Right kidney (tissue), 1 donor: ENCODE measurements around the gene CREBBP.

Source experiments
- DNase-seq: peaks from one replicate; pipeline ENCODE4 v3.0.0-alpha.2; 2016

The CREBBP gene

GRCh38 chr16:3856367-3857141 lies 24.0 kb downstream of the CREBBP start:
- DNase-seq = no peak

DNA sequence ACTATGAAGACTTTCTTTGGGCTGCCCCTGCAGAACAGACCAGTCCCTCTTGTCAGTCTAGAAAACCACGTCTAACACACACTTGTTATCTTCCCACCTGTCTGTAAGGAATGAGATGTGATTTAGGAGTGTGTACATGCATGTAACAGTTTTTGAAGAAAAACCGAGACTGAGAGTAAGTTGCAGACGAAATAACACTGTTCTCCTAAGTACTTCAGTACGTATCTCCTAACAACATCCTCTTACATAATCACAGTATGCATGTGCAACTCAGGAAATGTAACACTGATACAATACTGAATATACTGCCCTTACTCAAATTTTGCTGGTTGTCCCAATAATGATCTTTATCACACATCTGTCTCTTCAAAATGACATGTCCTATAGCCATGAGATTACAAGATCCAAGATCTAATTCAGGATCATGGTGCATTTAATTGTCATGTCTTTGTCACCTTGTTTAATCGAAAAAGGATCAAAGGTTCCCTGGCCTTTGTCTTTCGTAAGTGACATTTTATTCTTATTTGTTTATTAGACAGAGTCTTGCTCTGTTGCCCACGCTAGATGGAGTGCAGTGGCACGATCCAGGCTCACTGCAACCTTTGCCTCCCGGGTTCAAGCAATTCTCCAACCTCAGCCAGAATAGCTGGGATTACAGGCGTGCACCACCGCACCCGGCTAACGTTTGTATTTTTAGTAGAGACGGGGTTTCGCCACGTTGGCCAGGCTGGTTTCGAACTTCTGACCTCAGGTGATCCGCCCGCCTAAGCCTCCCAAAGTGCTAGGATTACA lies 25.6 kb downstream of the CREBBP start:
- no peak for DNase-seq

GRCh38 chr16:3850544-3850899 lies 30.0 kb downstream of the CREBBP start:
- DNase-seq = no peak

DNA sequence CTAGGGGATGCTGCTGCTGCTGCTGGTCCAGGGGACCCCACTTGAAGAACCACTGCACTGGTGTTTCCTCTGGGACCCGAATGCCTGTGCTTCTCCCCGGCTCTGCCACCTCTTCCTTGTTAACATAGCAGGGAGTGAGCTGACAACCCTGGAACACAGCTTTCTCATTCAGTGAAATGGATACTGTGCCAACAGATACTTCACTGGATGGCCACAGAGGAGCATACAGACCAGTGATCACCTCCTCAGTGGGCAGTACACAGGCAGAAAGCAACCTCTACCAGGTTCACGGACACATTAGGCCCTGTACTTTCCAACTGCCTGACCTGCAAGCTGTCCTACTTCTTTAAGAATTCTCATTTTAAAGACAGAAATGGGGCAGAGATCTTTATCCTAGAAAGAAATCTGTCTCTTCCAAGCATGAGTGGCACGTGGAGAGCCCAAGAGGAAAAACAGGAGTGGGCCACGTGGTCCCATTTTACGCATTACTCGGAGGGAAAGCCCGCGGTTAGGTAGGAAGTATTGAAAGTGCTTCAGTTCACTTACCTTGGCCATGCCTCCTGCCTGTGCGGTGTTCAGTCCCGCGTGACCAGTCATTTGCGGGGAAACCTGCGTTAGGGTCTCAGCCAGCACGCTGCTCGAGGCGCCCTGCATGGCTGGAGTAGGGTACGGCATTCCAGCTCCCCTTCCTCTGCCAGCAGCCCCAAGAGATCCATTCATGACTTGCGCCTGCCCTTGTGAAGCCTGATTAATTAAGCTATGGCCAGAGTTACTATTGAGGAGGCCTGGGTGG lies 30.6 kb downstream of the CREBBP start:
- DNase-seq = no peak

- no peak for DNase-seq
Measured at GRCh38 chr16:3846595-3847091, 33.9 kb downstream of the CREBBP start.

- DNase-seq = no peak
Measured at GRCh38 chr16:3846087-3846486, 34.4 kb downstream of the CREBBP start.

DNA sequence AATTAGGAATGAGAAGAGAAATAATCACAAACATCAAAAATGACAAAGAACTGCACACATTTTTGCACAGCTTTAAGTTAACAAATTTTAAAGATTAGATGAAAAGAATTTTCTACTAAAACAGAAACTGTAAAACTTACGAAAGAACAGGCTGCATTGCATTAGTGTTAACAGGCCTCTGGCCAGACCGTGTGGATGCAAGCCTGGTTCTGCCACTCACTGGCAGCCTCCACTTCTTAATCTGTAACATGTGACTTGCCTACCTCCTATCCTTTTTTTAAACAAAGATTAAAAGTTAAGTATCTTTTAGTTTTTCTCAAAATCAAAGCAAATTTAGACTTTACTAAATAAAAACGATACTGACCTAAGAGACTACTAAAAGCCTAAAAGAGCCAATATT lies 37.5 kb downstream of the CREBBP start:
- DNase-seq = no peak

DNA sequence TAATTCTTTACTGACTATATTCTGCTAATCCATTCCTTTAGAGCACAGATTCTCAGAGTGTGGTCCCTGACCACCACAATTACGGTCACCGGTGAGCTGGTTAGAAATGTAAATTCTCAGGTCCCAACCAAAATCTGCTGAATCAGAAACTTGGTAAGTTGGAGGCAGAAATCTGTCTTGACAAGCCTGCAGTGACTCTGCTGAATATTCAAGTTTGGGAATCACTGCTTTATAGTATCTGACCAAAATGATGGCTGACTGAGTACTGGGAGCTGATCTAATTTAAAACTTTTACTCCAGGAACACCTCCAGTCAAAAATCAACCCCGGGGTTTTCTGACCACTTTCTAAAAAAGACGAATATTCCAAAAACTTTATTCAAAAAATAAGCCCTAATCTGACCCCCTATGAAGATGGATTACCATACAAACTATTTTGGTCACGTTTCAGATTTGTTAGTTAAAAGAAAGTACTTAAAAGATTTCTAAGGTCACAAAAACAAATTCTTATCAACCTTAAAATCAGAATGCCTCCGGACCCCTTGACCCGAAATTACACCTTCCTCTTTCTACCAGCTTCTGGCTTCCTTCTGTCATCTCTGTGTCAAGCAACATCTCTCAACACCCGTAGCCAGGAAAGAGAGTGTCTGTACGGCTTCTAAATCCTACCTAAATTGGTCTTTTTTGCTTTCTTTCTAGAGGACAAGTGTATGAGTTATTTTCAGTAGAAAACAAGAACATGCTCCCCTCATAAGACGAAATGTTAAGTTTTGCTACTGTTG lies 38.6 kb downstream of the CREBBP start:
- no peak for DNase-seq

DNA sequence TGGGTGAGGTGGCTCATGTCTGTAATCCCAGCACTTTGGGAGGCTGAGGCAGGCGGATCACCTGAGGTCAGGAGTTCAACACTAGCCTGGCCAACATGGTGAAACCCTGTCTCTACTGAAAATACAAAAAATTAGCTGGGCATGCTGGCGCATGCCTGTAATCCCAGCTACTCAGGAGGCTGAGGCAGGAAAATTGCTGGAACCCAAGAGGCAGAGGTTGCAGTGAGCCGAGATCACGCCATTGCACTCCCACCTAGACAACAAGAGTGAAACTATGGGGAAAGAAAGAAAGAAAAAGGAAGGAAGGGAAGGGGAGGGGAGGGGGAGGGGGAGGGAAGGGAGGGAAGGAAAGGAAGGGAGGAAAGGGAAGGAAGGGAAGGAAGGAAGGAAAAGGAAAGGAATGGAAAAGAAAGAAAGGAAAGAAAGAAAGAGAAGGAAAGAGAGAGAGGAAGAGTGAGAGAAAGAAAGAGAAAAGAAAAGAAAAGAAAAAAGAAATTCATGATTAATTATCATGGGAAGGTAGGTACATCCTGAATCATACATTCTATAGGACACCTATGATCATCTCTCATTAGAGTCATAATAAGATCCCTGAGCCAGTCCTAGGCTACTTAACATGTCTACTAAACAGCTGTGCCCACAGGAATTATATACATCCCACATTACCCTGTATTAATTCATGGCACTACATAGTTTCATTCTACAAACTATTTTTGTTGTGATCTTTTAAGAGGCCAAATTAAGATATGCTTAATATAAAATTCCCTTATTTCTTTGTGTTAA lies 40.9 kb downstream of the CREBBP start:
- DNase-seq = no peak

GRCh38 chr16:3838600-3839401 lies 41.7 kb downstream of the CREBBP start:
- no peak for DNase-seq

DNA sequence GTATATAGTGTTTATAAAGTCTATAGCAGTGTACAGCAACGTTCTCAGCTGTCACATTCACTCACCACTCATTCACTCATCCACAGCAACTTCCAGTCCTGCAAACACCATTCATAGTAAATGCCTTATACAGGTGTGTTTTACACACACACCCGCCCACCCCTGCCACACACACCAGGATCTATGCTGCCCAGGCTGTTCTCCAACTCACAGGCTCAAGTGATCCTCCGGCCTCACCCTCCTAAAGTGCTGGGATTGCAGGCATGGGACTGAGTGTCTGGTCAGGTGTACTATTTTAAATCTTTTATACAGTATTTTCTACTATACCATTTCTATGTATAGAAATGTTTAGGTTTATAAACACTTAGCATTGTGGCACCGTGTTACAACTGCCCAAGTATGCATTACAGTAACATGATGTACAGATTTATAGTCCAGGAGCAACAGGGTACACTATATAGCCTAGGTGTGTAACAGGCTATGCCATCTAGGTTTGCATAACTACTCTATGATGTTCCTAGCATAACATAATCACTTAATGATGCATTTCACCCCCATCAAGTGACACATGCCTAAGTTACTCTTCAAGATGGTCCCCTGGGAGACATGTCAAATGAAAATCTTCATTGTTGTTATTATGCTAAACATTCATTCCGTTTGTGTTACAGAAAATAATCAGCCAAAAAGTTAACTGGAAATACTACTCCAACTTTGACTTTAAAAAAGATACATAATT lies 42.5 kb downstream of the CREBBP start:
- no peak for DNase-seq

DNA sequence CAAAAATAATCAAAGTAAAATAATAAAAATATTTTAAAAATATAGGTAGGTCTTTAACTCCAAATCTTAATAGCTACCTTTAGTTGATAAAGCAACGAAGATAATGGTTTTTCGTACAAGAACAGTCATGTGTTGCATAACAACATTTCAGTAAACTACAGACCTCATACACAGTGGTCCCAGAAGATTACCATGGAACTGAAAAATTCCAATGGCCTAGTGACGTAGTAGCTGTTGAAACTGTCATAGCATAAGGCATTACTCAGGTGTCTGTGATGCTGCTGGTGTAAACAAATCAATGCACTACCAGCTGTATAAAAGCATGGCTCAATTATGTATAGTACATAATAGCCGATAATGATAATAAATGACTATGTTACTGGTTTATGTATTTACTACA lies 43.9 kb downstream of the CREBBP start:
- no peak for DNase-seq

DNA sequence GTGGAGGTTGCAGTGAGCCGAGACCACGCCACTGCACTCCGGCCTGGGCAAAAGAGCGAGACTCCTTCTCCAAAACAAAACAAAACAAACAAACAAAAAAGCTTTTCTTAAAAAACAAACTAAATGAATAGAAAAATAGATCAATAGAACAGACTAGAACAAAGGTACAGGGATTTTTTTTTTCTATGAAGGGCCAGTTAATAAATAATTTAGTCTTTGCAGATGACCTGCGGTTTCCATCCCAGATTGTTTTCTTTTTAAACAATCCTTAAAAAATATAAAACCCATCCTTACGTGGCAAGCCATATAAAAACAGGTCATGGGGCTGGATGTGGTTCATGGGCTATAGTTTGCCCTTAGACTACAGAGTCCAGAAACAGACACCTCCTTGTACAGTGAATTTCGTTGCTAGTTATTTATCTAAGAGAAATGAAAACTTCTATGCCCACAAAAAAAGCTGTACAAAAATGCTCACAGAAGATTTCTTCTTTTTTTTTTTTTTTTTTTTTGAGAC lies 45.4 kb downstream of the CREBBP start:
- DNase-seq = no peak

DNA sequence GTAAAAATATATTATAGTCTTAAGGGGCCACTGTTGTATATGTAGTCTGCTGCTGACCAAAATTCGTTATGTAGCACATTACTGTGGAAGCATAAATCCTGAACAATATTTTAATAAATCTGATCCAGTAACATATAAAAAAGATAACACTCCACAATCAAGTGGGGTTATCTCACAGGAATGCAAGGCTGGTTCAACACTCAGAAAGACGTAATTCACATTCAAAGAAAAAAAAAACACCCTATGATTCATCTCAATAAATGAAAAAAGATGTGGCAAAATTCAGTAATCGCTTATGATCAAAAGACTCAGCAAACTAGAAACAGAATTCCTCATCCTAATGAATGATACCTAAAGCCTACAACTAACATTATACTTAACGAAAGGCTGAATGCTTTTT lies 47.8 kb downstream of the CREBBP start:
- no peak for DNase-seq

- DNase-seq = no peak
Measured at GRCh38 chr16:3830625-3831254, 49.8 kb downstream of the CREBBP start.

DNA sequence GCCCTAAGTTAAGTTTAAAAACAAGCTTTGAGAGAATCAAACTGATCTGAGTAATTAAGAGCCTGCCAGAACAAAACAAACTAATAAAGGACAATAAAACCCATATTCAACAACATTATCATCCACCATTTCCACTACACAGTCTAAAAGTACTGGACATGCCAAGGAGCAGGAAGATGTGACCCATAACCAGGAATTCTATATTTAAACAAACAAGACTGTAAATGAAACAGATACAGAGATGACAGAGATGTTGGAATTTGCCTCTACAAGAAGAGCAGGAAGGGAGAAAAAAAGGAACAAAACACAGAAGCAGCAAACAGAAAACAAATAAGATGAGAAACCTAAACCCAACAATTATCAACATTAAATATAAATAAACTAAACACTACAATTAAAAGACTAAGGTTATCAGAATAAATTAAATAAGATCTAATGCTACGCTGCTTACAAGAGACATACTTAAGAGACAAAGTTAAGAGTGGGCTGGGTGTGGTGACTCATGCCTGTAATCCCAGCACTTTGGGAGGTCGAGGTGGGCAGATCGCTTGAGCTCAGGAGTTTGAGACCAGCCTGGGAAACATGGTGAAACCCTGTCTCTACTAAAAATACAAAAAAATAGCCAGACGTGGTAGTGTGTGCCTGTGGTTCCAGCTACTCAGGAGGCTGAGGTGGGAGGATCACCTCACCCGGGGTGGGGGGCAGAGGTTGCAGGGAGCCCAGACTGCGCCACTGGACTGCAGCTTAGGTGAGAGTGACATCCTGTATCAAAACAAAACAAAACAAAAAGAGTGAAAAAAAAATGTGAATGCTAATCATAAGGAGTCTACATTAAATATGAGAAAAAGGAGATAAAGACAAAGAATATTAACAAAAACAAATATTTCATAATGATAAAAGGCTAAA lies 50.6 kb downstream of the CREBBP start:
- DNase-seq = no peak

DNA sequence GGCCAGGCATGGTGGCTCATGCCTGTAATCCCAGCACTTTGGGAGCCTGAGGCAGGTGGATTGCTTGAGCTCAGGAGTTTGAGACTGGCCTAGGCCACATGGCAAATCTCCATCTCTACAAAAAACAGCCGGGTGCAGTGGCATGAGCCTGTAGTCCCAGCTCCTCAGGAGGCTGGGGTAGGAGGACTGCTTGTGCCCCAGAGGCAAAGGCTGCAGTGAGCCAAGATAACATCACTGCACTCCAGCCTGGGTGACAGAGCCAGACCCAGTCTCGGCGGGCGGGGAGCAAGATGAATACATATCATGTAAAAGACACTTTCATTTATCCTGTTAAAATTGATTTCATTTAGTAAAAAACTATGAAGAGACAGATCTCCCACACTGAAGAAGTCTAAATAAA lies 54.6 kb downstream of the CREBBP start:
- no peak for DNase-seq

GRCh38 chr16:3825103-3825502 lies 55.4 kb downstream of the CREBBP start:
- no peak for DNase-seq
